ENCODE results near the gene DCUN1D2.

DNA sequence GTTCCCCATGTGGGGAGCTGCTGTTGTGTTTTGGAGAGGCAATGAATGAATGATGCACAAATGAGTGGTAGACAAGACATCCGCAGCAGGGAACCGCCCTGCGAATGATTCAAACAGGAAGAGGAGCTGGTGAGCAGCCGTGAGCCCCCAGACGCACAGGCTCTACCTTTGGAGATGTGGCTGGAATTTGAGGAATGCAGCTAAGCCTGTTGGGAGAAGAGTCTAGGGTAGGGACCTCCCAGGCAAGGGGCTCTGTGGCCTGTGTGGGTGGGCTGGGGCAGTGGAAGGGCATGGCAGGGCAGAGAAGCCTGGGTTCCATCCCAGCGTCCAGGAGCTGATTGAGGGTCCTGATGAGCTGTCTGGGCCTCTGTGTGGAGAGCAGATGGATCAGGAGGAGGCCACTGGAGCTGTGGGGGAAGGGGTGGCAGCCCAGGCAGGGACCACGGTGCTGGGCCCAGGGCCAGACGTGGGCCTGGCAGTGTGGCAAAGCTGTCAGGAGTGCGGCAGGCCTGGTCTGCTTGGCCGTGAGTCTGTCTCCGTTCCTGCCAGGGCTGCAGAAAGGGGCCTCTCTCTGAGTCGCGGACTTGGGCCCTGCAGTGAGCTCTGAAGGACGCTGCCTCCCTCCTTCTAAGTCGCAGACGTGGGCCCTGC is 41.8 kb upstream of the DCUN1D2 start:
- TF ChIP-seq, protein P1, sequence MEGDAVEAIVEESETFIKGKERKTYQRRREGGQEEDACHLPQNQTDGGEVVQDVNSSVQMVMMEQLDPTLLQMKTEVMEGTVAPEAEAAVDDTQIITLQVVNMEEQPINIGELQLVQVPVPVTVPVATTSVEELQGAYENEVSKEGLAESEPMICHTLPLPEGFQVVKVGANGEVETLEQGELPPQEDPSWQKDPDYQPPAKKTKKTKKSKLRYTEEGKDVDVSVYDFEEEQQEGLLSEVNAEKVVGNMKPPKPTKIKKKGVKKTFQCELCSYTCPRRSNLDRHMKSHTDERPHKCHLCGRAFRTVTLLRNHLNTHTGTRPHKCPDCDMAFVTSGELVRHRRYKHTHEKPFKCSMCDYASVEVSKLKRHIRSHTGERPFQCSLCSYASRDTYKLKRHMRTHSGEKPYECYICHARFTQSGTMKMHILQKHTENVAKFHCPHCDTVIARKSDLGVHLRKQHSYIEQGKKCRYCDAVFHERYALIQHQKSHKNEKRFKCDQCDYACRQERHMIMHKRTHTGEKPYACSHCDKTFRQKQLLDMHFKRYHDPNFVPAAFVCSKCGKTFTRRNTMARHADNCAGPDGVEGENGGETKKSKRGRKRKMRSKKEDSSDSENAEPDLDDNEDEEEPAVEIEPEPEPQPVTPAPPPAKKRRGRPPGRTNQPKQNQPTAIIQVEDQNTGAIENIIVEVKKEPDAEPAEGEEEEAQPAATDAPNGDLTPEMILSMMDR (IDR thresholded peaks at IDR 0.05), result no peak
- no peak for TF ChIP-seq POLR2A (IDR thresholded peaks at IDR 0.05; ENCODE audit: low read depth)

Measured in esophagus muscularis mucosa (tissue), 3 donors.